Stimulated activated CD8-positive, alpha-beta memory T cell treated with anti-CD3 and anti-CD28 coated beads, Interleukin-7, amount 100 ng/mL, for 1 hour (primary cell): ENCODE results near the gene SUPT5H.
"Not testable (repeated sequence)": the region's sequence is repeated elsewhere in the genome, so short reads cannot be mapped to it uniquely, and the experiment has no call there.

Source experiments
- DNase-seq, 2 donors: peaks; one replicate each; pipeline ENCODE4 v3.0.0-alpha.2; 2020; ENCODE audit warnings: low read depth in 2 of 2

SUPT5H gene

GRCh38 chr19:39465956-39466747 is 20.8 kb downstream of the SUPT5H start:
- DNase-seq: no peak

GRCh38 chr19:39467941-39468340 is 22.6 kb downstream of the SUPT5H start:
- DNase-seq: no peak

- no peak for DNase-seq
Observed at GRCh38 chr19:39469036-39469435, 23.7 kb downstream of the SUPT5H start.

- no peak for DNase-seq
Observed at GRCh38 chr19:39469567-39469966, 24.2 kb downstream of the SUPT5H start.

- DNase-seq: no peak
Observed at GRCh38 chr19:39470724-39471339, 25.4 kb downstream of the SUPT5H start.

- DNase-seq: no peak
Observed at GRCh38 chr19:39471756-39472536, 26.6 kb downstream of the SUPT5H start.

- DNase-seq: no peak
Observed at GRCh38 chr19:39472746-39473442, 27.5 kb downstream of the SUPT5H start.

- DNase-seq: no peak
Observed at GRCh38 chr19:39473443-39473960, 28.1 kb downstream of the SUPT5H start.

- peak; percentile 52 to 57 for DNase-seq
Observed at GRCh38 chr19:39474139-39474620, 28.8 kb downstream of the SUPT5H start.

- no peak for DNase-seq
Observed at GRCh38 chr19:39475748-39476147, 30.4 kb downstream of the SUPT5H start.

- DNase-seq: not testable (repeated sequence)
Observed at GRCh38 chr19:39479319-39479801, 34.0 kb downstream of the SUPT5H start.

GRCh38 chr19:39479916-39480315 is 34.5 kb downstream of the SUPT5H start:
- DNase-seq: no peak

- peak; percentile 93 to 97 for DNase-seq
Observed at GRCh38 chr19:39480337-39481228, 35.2 kb downstream of the SUPT5H start, which contains the start of gene TIMM50. Gene TIMM50 (plus strand): TSS chr19:39480838. CDS start chr19:39480854, 16 bp downstream.

GRCh38 chr19:39481229-39481545 is 35.8 kb downstream of the SUPT5H start:
- no peak for DNase-seq

- DNase-seq: no peak
Observed at GRCh38 chr19:39481676-39482075, 36.3 kb downstream of the SUPT5H start.

GRCh38 chr19:39483141-39483540 is 37.8 kb downstream of the SUPT5H start:
- DNase-seq: no peak

GRCh38 chr19:39489756-39490155 is 44.4 kb downstream of the SUPT5H start:
- DNase-seq: no peak

- DNase-seq: no peak
Observed at GRCh38 chr19:39492225-39492624, 46.8 kb downstream of the SUPT5H start.

GRCh38 chr19:39492788-39493187 is 47.4 kb downstream of the SUPT5H start:
- DNase-seq: no peak

GRCh38 chr19:39494661-39495060 is 49.3 kb downstream of the SUPT5H start:
- DNase-seq: no peak
